HG02852 (cell line): ENCODE measurements around the gene FHOD3.

Source experiments
- ATAC-seq: cut with Tn5 transposase; IDR thresholded peaks from one replicate; pipeline ENCODE4 v1.9.1; 2021; ENCODE audit warnings: mild to moderate bottlenecking, moderate library complexity; ENCODE audit not compliant: unreplicated experiment

Gene FHOD3

GRCh38 chr18:36403896-36404820 lies 106.6 kb downstream of the FHOD3 start:
- no peak for ATAC-seq

DNA sequence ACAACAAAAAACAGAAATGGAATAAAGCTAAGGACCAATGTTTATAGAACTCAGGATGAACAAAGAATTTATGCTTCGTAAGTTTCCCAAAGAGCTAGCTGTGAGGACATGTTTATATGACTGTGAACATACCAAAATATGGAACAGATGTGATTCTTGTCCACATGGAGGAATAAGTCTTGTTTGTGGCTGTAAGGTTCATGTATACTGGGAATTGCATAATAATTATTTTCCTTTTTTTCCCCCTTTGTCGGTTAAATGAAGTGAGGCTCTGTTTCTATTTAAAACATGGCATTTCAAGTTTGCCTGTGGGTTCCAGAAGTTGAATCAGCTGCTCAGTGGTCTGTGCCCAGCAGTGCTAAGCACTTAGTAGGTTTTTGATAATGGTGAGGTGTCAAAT lies 108.1 kb downstream of the FHOD3 start:
- no peak for ATAC-seq

- ATAC-seq = no peak
Measured at GRCh38 chr18:36406805-36407204, 109.3 kb downstream of the FHOD3 start.

GRCh38 chr18:36408606-36409005 lies 111.1 kb downstream of the FHOD3 start:
- ATAC-seq = no peak

GRCh38 chr18:36409779-36410178 lies 112.3 kb downstream of the FHOD3 start:
- ATAC-seq = no peak

GRCh38 chr18:36410346-36410745 lies 112.8 kb downstream of the FHOD3 start:
- ATAC-seq = no peak

- no peak for ATAC-seq
Measured at GRCh38 chr18:36411745-36412168, 114.2 kb downstream of the FHOD3 start.

DNA sequence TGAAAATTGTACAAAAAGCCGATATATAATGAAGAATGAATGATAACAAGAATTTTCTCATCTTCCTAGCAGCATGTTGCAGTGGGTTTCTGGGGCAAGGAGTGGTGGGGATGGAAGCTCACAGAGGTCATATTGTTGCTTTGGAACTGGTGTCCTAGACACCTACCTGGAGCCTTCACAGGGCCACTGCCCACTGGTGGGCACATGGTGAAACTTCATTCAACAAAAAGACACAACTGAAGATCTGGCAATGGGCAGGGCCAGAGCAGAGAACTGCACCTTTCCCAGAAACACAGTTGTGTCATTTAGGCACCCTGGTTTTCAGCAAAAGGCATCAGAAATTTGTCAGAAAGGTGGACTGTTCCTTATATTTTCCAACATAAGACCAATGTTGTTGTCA lies 115.3 kb downstream of the FHOD3 start:
- ATAC-seq = no peak

DNA sequence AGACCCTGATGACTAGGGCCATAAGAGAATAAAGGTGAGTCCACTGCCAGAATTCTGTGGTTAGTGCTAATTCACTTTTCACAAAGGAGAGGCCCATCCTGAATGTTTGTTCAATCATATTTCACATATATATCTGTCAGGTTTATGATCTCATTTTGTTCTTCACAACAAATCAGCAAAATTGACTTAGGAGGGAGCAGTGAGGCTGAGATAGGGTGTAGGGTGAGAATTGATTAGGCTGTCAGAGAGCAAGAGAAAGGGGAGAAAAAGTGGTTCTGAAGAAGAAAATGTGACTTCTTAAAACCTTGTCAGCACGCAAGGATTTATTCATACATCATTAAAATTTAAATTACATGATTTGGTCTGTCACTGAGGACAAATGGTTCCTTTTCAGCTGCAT lies 117.7 kb downstream of the FHOD3 start:
- ATAC-seq = no peak

DNA sequence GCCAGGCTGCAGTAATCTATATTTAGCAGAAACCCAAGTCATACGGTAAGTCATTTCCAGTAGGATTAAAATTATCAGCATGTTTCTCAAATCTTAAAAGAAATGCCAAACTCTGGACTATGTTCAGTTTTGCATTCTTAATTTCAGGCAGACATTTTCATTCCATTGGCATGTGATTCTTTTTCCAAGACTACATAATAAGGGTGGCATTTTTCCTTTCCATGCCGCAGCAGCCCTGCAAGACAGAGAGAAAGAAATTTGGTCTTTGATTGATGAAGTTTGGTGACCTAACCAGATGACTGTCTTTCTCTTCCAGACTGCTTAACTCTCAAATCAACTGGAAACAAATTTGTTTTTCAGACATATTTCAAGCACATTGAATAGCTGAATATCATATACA lies 118.1 kb downstream of the FHOD3 start:
- ATAC-seq = no peak

GRCh38 chr18:36419188-36419899 lies 121.8 kb downstream of the FHOD3 start:
- ATAC-seq = no peak

GRCh38 chr18:36419900-36420531 lies 122.5 kb downstream of the FHOD3 start:
- no peak for ATAC-seq

DNA sequence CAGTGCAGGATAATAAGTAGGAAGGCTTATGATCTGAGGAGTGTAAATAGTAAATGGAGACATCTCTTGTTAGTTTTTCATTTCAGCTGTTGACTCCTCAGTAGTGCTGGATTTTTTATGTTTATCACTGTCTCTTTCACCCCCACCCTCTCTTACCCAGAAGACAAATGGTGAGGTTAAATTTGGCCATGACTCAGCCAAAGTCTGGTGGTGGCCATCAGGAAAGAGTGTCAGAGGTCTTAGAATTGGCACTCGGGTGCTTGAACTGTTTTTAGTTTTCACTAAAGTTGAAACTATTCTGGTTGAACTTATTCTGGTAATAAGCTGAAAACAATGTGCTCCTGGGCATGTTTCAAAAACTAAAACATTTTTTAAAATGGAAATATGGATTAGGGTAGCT lies 123.3 kb downstream of the FHOD3 start:
- no peak for ATAC-seq

- ATAC-seq = no peak
Measured at GRCh38 chr18:36424741-36425142, 127.2 kb downstream of the FHOD3 start.

DNA sequence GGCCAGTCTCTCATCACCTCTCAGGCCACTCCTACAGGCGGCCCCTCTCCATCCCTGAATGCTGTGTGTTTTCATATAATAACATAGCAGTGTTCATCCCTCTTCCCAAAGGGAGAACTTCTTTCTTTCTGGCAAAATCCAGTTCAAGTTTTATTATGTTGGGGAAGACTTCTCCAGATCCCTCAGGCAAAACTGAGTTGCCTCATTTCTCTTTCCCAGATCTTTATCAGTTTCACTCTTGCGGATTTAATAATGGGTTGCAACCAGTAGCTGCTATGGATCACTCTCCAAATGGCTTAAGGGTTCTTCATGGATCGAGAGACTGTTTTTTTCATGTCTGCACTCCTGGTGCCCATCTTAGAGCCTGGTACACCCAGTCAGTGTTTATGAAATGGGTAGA lies 129.9 kb downstream of the FHOD3 start:
- no peak for ATAC-seq

GRCh38 chr18:36427831-36428230 lies 130.3 kb downstream of the FHOD3 start:
- no peak for ATAC-seq

DNA sequence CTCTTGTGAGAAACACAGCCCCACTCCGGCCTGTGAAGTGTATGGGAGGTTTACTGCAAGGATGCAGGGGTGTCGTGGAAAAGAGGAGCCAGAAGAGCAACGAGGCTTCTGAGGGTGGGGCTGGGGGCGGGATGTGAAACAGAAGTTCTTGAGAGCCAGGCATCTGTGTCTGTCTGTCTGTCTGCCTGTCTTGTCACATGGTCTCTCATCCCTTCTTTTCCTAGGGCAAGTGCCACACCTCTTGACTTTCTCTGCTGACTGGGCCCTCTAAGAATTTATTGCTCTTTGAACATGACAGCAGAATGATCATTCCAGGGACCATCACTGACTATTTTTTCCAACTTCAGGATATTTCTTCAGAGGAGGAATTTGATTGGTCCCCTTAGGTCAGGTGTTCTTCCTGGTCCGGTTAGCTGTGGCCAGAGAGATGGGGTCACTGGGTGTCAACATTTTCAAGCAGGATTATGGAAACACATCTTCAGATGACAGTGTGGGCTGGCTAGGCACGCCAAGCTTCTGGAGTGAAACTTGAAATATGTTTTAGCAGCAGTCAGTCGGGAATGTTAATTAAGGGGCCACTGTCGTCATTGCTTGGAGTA lies 131.0 kb downstream of the FHOD3 start:
- no peak for ATAC-seq

- ATAC-seq = no peak
Measured at GRCh38 chr18:36432880-36433555, 135.5 kb downstream of the FHOD3 start.

- no peak for ATAC-seq
Measured at GRCh38 chr18:36436387-36436786, 138.9 kb downstream of the FHOD3 start.

- ATAC-seq = no peak
Measured at GRCh38 chr18:36440614-36441013, 143.1 kb downstream of the FHOD3 start.
